GM12878 (cell line): ENCODE results near the gene SPRTN. TPM values are rescaled to one million over a fixed set of nuclear protein-coding genes. Genes with fewer than 3 reads are reported as not detected.

Experiments
- ATAC-seq: fragments of 200-7000 bp; cut with Tn5 transposase; 3 replicates; pipeline ENCODE4 v1.9.1; 2020; ENCODE audit warnings: mild to moderate bottlenecking, moderate library complexity
- BruUV-seq: library from RNA; stranded (reverse); fragments of 400-500 nt; replicated peaks from 2 replicates; lab custom pipeline; 2021; lab: Mats Ljungman, UMichigan
- CTCF ChIA-PET: fragments of 300-600 bp; sonication (Branson Sonifier 250); formaldehyde crosslinking; extraction: SDS; loops from one replicate; lab custom pipeline; 2021; ENCODE audit warnings: inconsistent platforms; lab: Yijun Ruan, JAX
- POLR2A ChIA-PET: fragments of 350-600 bp; formaldehyde crosslinking; extraction: SDS; loops from one replicate; lab custom pipeline; 2021; ENCODE audit warnings: inconsistent platforms; lab: Charles Lee
- RAD21 ChIA-PET: fragments of 300-600 bp; sonication (Branson Sonifier 250); formaldehyde crosslinking; loops from one replicate; lab custom pipeline; 2023; ENCODE audit warnings: antibody characterized with exemption; ENCODE audit not compliant: unreplicated experiment; lab: Charles Lee
- SMC1A ChIA-PET: fragments of 300-600 bp; sonication (Branson Sonifier 250); formaldehyde crosslinking; loops from one replicate; lab custom pipeline; 2023; ENCODE audit not compliant: unreplicated experiment, uncharacterized antibody; lab: Charles Lee
- DNase-seq: peaks from one replicate; pipeline ENCODE4 v3.0.0-alpha.2; 2011; ENCODE audit warnings: low read depth, low spot score
- FAIRE-seq: peaks from 3 replicates; lab custom pipeline; 2011; peaks lifted over from hg19 to GRCh38; lab: Jason Lieb, UNC
- H2AFZ ChIP-seq: 2 replicates; pipeline ENCODE4 v1.6.0; 2011; ENCODE audit warnings: low read depth, low read length, control low read depth; ENCODE audit not compliant: control insufficient read depth
- H3K27ac ChIP-seq: 2 replicates; pipeline ENCODE4 v1.5.1; 2011; ENCODE audit warnings: control low read depth; ENCODE audit not compliant: control insufficient read depth, insufficient read depth
- H3K27me3 ChIP-seq, 2 experiments: replicated peaks in 1 of 2; 2 replicates each; pipeline versions ENCODE4 v1.6.0 to v1.6.1; 2011; ENCODE audit warnings: low read length in 1 of 2; ENCODE audit not compliant: control insufficient read depth in 2 of 2, insufficient read depth in 2 of 2
- H3K36me3 ChIP-seq, 2 experiments: 2 replicates each; pipeline ENCODE4 v1.5.1; 2011; ENCODE audit warnings: low read length in 1 of 2; ENCODE audit not compliant: control insufficient read depth in 2 of 2, insufficient read depth in 2 of 2
- H3K4me1 ChIP-seq: 2 replicates; pipeline ENCODE4 v1.6.1; 2011; ENCODE audit warnings: mild to moderate bottlenecking, low read length, moderate library complexity, mixed read lengths; ENCODE audit not compliant: control insufficient read depth, insufficient read depth
- H3K4me2 ChIP-seq: 2 replicates; pipeline ENCODE4 v1.6.0; 2011; ENCODE audit warnings: control low read depth; ENCODE audit not compliant: control insufficient read depth, insufficient read depth
- H3K4me3 ChIP-seq: fragments of 200-600 bp; sonication (generic); 2 replicates; pipeline ENCODE4 v1.5.1; 2016
- H3K79me2 ChIP-seq: 2 replicates; pipeline ENCODE4 v1.6.0; 2011; ENCODE audit warnings: low read length; ENCODE audit not compliant: control insufficient read depth, insufficient read depth
- H3K9ac ChIP-seq: 2 replicates; pipeline ENCODE4 v1.8.0; 2011; ENCODE audit warnings: low read length, control low read depth, mixed read lengths; ENCODE audit not compliant: control insufficient read depth, insufficient read depth
- H3K9me3 ChIP-seq: replicated peaks from 3 replicates; pipeline ENCODE4 v1.5.1; 2011; ENCODE audit warnings: mild to moderate bottlenecking, low read length; ENCODE audit not compliant: control insufficient read depth, insufficient read depth
- H4K20me1 ChIP-seq: 2 replicates; pipeline ENCODE4 v1.6.0; 2011; ENCODE audit not compliant: control insufficient read depth, insufficient read depth
- EED ChIP-seq: sonication (generic); IDR thresholded peaks from 2 replicates; pipeline ENCODE4 v1.6.1; 2016; ENCODE audit warnings: antibody characterized with exemption, low read depth
- HSF1 ChIP-seq: fragments of 150-350 bp; IDR thresholded peaks from 2 replicates; pipeline ENCODE4 v1.6.1; 2014; ENCODE audit warnings: mild to moderate bottlenecking, low read depth, low read length
- IKZF1 ChIP-seq: fragments of 450-650 bp; conservative IDR thresholded peaks from 2 replicates; pipeline ENCODE4 v1.6.1; 2017; ENCODE audit warnings: antibody characterized with exemption, mild to moderate bottlenecking
- MTA3 ChIP-seq: IDR thresholded peaks from 2 replicates; pipeline ENCODE4 v1.6.1; 2012; ENCODE audit warnings: low read length, inconsistent platforms, borderline replicate concordance
- POLR2AphosphoS2 ChIP-seq: IDR thresholded peaks from 2 replicates; pipeline ENCODE4 v1.6.1; 2011; ENCODE audit warnings: low read depth, mild to moderate bottlenecking, low read length, improper control_type of control experiment, moderate library complexity
- SPI1 ChIP-seq: IDR thresholded peaks from 2 replicates; pipeline ENCODE4 v1.6.1; 2011; ENCODE audit warnings: low read depth, mild to moderate bottlenecking, low read length, moderate library complexity, borderline replicate concordance; ENCODE audit not compliant: insufficient read depth
- STAT1 ChIP-seq: fragments of 450-650 bp; conservative IDR thresholded peaks from 2 replicates; pipeline ENCODE4 v1.6.1; 2014; ENCODE audit warnings: antibody characterized with exemption, mild to moderate bottlenecking
- TBL1XR1 ChIP-seq: IDR thresholded peaks from 2 replicates; pipeline ENCODE4 v1.6.1; 2012; ENCODE audit warnings: low read depth, low read length, improper control_type of control experiment
- ZBTB33 ChIP-seq: fragments of 450-650 bp; IDR thresholded peaks from 2 replicates; pipeline ENCODE4 v1.6.1; 2017; ENCODE audit warnings: mild to moderate bottlenecking
- ZNF24 ChIP-seq: fragments of 450-650 bp; IDR thresholded peaks from 2 replicates; pipeline ENCODE4 v1.6.1; 2017; ENCODE audit warnings: antibody characterized with exemption, mild to moderate bottlenecking
- WGBS: methylation state at CpG from one replicate; pipeline ENCODE4 v1.1.6; 2016; ENCODE audit warnings: low lambda C conversion rate; ENCODE audit not compliant: insufficient replicate concordance, insufficient coverage; ENCODE audit errors: missing lambda C conversion rate; 5-methylcytosine and 5-hydroxymethylcytosine counted together
- in situ Hi-C: fragments of 300-500 bp; cut with MboI; formaldehyde crosslinking; loops from 9 replicates; pipeline ENCODE4 v1.14.3; 2018; ENCODE audit warnings: mixed read lengths
- intact Hi-C: fragments of 100-400 bp; cut with micrococcal nuclease; formaldehyde crosslinking; loops from one replicate; pipeline ENCODE4 v1.14.2; 2022; ENCODE audit not compliant: unreplicated experiment
- polyA plus RNA-seq, 11 experiments: library from polyadenylated mRNA; depleted of rRNA in 4 of 11; unstranded in 6 of 11; stranded (reverse) in 5 of 11; fragments of >200 nt; fragmentation: Nextera tagmentation in 4 of 11; fragmentation: Illumina TruSeq in 1 of 11; extraction: Ambion mirVana in 4 of 11; extraction: Trizol in 1 of 11; gene quantifications; 1 replicate in 1 of 11; 2 replicates in 10 of 11; pipeline versions ENCODE4 v1.2.1 to v1.2.3, GENCODE V29; 2011 to 2016; ENCODE audit warnings: inconsistent platforms in 2 of 11, missing spikeins in 2 of 11, low read depth in 1 of 11
- total RNA-seq, 4 experiments: library from RNA; depleted of rRNA in 3 of 4; stranded (reverse); fragments of >200 nt in 3 of 4; fragmentation: Illumina TruSeq in 1 of 4; extraction: Trizol in 1 of 4; gene quantifications; 2 replicates each; pipeline versions ENCODE4 v1.2.1 to v1.2.3, GENCODE V29; 2013 to 2021
- TF ChIP-seq, protein P1 (sequence below): fragments of 450-650 bp; IDR thresholded peaks from 2 replicates; pipeline ENCODE4 v1.6.1; 2017; ENCODE audit warnings: antibody characterized with exemption, mild to moderate bottlenecking, moderate library complexity
- TF ChIP-seq, protein P2 (sequence below), 3 experiments: IDR thresholded peaks in 2 of 3; conservative IDR thresholded peaks in 1 of 3; 2 replicates each; pipeline ENCODE4 v1.5.1; 2011; ENCODE audit warnings: low read depth in 3 of 3, low read length in 3 of 3, mild to moderate bottlenecking in 3 of 3, control low read depth in 2 of 3, moderate library complexity in 2 of 3, inconsistent platforms in 1 of 3, mixed read lengths in 1 of 3; ENCODE audit not compliant: control insufficient read depth in 2 of 3, insufficient read depth in 1 of 3; ENCODE audit errors: extremely low read depth in 1 of 3
- TF ChIP-seq, protein P3 (sequence below): IDR thresholded peaks from 2 replicates; pipeline ENCODE4 v1.6.1; 2011; ENCODE audit warnings: borderline replicate concordance, low read depth, mild to moderate bottlenecking, moderate library complexity, low read length; ENCODE audit not compliant: insufficient read depth, poor library complexity, severe bottlenecking

The SPRTN gene
- total and polyA plus RNA-seq, 10 of the 15 experiments (the other 5 are each of a cell fraction or from before 2014, with no cell fraction given) = 4.4 to 16.5 (median 12.1) TPM

DNA sequence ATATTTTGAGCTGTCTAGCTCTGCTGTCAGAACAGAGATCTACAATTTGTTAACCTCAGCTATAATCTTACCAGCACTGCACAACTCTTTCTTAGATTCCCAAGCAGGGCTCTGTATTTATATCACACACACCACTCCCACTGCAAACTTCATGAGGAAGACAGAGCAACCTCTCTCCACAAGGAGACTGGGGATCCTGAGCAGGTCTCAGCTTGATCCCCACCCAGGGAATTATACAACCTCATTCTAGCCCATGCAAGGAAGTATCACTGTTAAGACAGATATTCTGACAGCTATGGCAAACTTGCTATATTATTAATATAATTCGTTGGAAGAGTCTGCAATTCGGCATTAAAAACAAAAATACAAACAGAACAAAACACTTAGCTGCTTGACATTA, 43.6 kb downstream of the SPRTN start (continued):
- TF ChIP-seq MTA3 (no peak), POLR2AphosphoS2 (no peak), ZBTB33 (no peak), ZNF24 (no peak), TBL1XR1 (no peak)
- TF ChIP-seq, protein P1, sequence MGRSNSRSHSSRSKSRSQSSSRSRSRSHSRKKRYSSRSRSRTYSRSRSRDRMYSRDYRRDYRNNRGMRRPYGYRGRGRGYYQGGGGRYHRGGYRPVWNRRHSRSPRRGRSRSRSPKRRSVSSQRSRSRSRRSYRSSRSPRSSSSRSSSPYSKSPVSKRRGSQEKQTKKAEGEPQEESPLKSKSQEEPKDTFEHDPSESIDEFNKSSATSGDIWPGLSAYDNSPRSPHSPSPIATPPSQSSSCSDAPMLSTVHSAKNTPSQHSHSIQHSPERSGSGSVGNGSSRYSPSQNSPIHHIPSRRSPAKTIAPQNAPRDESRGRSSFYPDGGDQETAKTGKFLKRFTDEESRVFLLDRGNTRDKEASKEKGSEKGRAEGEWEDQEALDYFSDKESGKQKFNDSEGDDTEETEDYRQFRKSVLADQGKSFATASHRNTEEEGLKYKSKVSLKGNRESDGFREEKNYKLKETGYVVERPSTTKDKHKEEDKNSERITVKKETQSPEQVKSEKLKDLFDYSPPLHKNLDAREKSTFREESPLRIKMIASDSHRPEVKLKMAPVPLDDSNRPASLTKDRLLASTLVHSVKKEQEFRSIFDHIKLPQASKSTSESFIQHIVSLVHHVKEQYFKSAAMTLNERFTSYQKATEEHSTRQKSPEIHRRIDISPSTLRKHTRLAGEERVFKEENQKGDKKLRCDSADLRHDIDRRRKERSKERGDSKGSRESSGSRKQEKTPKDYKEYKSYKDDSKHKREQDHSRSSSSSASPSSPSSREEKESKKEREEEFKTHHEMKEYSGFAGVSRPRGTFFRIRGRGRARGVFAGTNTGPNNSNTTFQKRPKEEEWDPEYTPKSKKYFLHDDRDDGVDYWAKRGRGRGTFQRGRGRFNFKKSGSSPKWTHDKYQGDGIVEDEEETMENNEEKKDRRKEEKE = no peak

- H3K4me2 ChIP-seq = no peak overlapping the region
- H3K4me3 ChIP-seq = no peak overlapping the region
- ChIA-PET CTCF (interaction anchor here (1.3 to 1.5 kb wide), 2 partner anchors 10 to 15 kb away, joined by 5 read pairs; no protein-coding TSS in a partner anchor), SMC1A (interaction anchor here (1.0 to 1.3 kb wide), 3 partner anchors 9 to 12 kb away, joined by 3 to 4 read pairs (median 3); no protein-coding TSS in a partner anchor), POLR2A (no interaction called here), RAD21 (no interaction called here)
- H3K79me2 ChIP-seq = peaks cover 40% of the 10 kb centered on the region
- no peak overlapping the region for H3K9ac ChIP-seq
- peaks cover 2% of the 10 kb centered on the region; the same call in 1 of the 2 replicates for H4K20me1 ChIP-seq
- 98% methylated on average over 3 of the region's 3 CpGs for WGBS
- ATAC-seq (no peak), DNase-seq (no peak), FAIRE-seq (no peak)
- H2AFZ ChIP-seq = no peak overlapping the region
- no peaks in the 10 kb centered on the region for H3K9me3 ChIP-seq
- BruUV-seq = no TSS peak
- H3K27ac ChIP-seq = no peak overlapping the region
- intact Hi-C loops (no loop called here), in situ Hi-C loops (no loop called here)
- peaks cover 6% of the 10 kb centered on the region; the same call in 1 of the 2 replicates for H3K4me1 ChIP-seq
- H3K27me3 ChIP-seq = no peaks in the 10 kb centered on the region
- H3K36me3 ChIP-seq = no peaks in the 10 kb centered on the region; a peak in 1 of 4 replicates
- TF ChIP-seq HSF1 (no peak), SPI1 (no peak), EED (no peak), STAT1 (no peak), IKZF1 (no peak)
- TF ChIP-seq, protein P2, sequence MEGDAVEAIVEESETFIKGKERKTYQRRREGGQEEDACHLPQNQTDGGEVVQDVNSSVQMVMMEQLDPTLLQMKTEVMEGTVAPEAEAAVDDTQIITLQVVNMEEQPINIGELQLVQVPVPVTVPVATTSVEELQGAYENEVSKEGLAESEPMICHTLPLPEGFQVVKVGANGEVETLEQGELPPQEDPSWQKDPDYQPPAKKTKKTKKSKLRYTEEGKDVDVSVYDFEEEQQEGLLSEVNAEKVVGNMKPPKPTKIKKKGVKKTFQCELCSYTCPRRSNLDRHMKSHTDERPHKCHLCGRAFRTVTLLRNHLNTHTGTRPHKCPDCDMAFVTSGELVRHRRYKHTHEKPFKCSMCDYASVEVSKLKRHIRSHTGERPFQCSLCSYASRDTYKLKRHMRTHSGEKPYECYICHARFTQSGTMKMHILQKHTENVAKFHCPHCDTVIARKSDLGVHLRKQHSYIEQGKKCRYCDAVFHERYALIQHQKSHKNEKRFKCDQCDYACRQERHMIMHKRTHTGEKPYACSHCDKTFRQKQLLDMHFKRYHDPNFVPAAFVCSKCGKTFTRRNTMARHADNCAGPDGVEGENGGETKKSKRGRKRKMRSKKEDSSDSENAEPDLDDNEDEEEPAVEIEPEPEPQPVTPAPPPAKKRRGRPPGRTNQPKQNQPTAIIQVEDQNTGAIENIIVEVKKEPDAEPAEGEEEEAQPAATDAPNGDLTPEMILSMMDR (IDR thresholded peaks at IDR 0.05 in 2 of 3, conservative IDR thresholded peaks at IDR 0.05 in 1 of 3; ENCODE audit: control insufficient read depth in 2 of 3, extremely low read depth in 1 of 3, insufficient read depth in 1 of 3, low read depth in 3 of 3, low read length in 3 of 3) = no peak
- TF ChIP-seq, protein P3, sequence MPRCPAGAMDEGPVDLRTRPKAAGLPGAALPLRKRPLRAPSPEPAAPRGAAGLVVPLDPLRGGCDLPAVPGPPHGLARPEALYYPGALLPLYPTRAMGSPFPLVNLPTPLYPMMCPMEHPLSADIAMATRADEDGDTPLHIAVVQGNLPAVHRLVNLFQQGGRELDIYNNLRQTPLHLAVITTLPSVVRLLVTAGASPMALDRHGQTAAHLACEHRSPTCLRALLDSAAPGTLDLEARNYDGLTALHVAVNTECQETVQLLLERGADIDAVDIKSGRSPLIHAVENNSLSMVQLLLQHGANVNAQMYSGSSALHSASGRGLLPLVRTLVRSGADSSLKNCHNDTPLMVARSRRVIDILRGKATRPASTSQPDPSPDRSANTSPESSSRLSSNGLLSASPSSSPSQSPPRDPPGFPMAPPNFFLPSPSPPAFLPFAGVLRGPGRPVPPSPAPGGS = no peak
Observed at GRCh38 chr1:231382426-231382825, 44.3 kb downstream of the SPRTN start.
